GM12864 (cell line): ENCODE measurements around the gene GSTM1.

Experiments
- DNase-seq: peaks from one replicate; pipeline ENCODE4 v3.0.0-alpha.2; 2011; ENCODE audit warnings: low read depth
- H3K4me3 ChIP-seq: 2 replicates; pipeline ENCODE4 v1.5.1; 2011; ENCODE audit warnings: mild to moderate bottlenecking, low read depth, low read length, control low read depth
- CTCF ChIP-seq: IDR thresholded peaks from 2 replicates; pipeline ENCODE4 v1.5.1; 2011; ENCODE audit warnings: low read depth, mild to moderate bottlenecking, moderate library complexity, low read length, control low read depth, inconsistent platforms; ENCODE audit errors: missing control alignments

GSTM1 gene

GRCh38 chr1:109642626-109643025 is 45.0 kb upstream of the GSTM1 start:
- DNase-seq, result no peak
- TF ChIP-seq CTCF, result no peak
- H3K4me3 ChIP-seq, result no peak overlapping the region

- peak; percentile 49 for DNase-seq
- no peak overlapping the region for H3K4me3 ChIP-seq
- TF ChIP-seq CTCF, result peak; percentile 90
Observed at GRCh38 chr1:109643385-109644230, 44.0 kb upstream of the GSTM1 start.

GRCh38 chr1:109644670-109645069 is 42.9 kb upstream of the GSTM1 start:
- TF ChIP-seq CTCF, result no peak
- H3K4me3 ChIP-seq, result no peak overlapping the region
- no peak for DNase-seq

GRCh38 chr1:109649491-109649914 is 38.1 kb upstream of the GSTM1 start:
- H3K4me3 ChIP-seq, result no peak overlapping the region; the same call in 1 of the 2 replicates
- DNase-seq, result no peak
- TF ChIP-seq CTCF, result peak; percentile 12

GRCh38 chr1:109650609-109651008 is 37.0 kb upstream of the GSTM1 start:
- DNase-seq, result no peak
- no peak overlapping the region for H3K4me3 ChIP-seq
- no peak for TF ChIP-seq CTCF

GRCh38 chr1:109652402-109652801 is 35.2 kb upstream of the GSTM1 start:
- no peak for DNase-seq
- TF ChIP-seq CTCF, result no peak
- H3K4me3 ChIP-seq, result no peak overlapping the region

GRCh38 chr1:109653306-109653705 is 34.3 kb upstream of the GSTM1 start:
- no peak for TF ChIP-seq CTCF
- no peak overlapping the region for H3K4me3 ChIP-seq
- no peak for DNase-seq
